Kidney epithelial cell (primary cell): Measurements from ENCODE around the gene EEF1A2. TPM values are rescaled to one million over a fixed set of nuclear protein-coding genes. Genes with fewer than 3 reads are reported as not detected.

Experiments
- DNase-seq: peaks from one replicate; pipeline ENCODE4 v3.0.0-alpha.2; 2010; ENCODE audit warnings: low read depth
- H3K27me3 ChIP-seq: 2 replicates; pipeline ENCODE4 v1.6.0; 2011; ENCODE audit warnings: low read length; ENCODE audit not compliant: control insufficient read depth, insufficient read depth
- H3K36me3 ChIP-seq: 2 replicates; pipeline ENCODE4 v1.5.1; 2011; ENCODE audit warnings: low read length; ENCODE audit not compliant: control insufficient read depth, insufficient read depth
- H3K4me3 ChIP-seq: 2 replicates; pipeline ENCODE4 v1.5.1; 2011; ENCODE audit warnings: low read depth, mild to moderate bottlenecking, control low read depth, low read length
- total RNA-seq: library from RNA; depleted of rRNA; stranded (reverse); fragments of >200 nt; gene quantifications from 2 replicates; pipeline ENCODE4 v1.2.3, GENCODE V29; 2015
- TF ChIP-seq, protein P1 (sequence below): IDR thresholded peaks from 2 replicates; pipeline ENCODE4 v1.5.1; 2011; ENCODE audit warnings: mild to moderate bottlenecking, moderate library complexity, low read length, control low read depth, inconsistent platforms; ENCODE audit not compliant: insufficient read depth, poor library complexity, severe bottlenecking

The EEF1A2 gene
- total RNA-seq, 1 donor from 2014 or later, result 18.0 TPM

GRCh38 chr20:63465380-63466249 is 33.3 kb downstream of the EEF1A2 start:
- Histone ChIP-seq H3K27me3 (peaks cover 74% of the 10 kb centered on the region), H3K4me3 (no peak overlapping the region), H3K36me3 (no peaks in the 10 kb centered on the region)
- DNase-seq, result no peak
- TF ChIP-seq, protein P1, sequence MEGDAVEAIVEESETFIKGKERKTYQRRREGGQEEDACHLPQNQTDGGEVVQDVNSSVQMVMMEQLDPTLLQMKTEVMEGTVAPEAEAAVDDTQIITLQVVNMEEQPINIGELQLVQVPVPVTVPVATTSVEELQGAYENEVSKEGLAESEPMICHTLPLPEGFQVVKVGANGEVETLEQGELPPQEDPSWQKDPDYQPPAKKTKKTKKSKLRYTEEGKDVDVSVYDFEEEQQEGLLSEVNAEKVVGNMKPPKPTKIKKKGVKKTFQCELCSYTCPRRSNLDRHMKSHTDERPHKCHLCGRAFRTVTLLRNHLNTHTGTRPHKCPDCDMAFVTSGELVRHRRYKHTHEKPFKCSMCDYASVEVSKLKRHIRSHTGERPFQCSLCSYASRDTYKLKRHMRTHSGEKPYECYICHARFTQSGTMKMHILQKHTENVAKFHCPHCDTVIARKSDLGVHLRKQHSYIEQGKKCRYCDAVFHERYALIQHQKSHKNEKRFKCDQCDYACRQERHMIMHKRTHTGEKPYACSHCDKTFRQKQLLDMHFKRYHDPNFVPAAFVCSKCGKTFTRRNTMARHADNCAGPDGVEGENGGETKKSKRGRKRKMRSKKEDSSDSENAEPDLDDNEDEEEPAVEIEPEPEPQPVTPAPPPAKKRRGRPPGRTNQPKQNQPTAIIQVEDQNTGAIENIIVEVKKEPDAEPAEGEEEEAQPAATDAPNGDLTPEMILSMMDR, result no peak

GRCh38 chr20:63464289-63464635 is 34.6 kb downstream of the EEF1A2 start:
- TF ChIP-seq, protein P1, result no peak
- no peaks in the 10 kb centered on the region for H3K36me3 ChIP-seq
- H3K27me3 ChIP-seq, result peaks cover 68% of the 10 kb centered on the region
- H3K4me3 ChIP-seq, result no peak overlapping the region
- no peak for DNase-seq

- Histone ChIP-seq H3K27me3 (peaks cover 62% of the 10 kb centered on the region), H3K4me3 (no peak overlapping the region)
- TF ChIP-seq, protein P1, result no peak
These were observed 35.2 kb downstream of the EEF1A2 start for GRCh38 chr20:63463400-63464288.

GRCh38 chr20:63462244-63462643 is 36.6 kb downstream of the EEF1A2 start:
- TF ChIP-seq, protein P1, result no peak
- Histone ChIP-seq H3K4me3 (no peak overlapping the region), H3K36me3 (no peaks in the 10 kb centered on the region), H3K27me3 (peaks cover 63% of the 10 kb centered on the region)
- DNase-seq, result no peak

More at GRCh38 chr20:63463400-63464288, 35.2 kb downstream of the EEF1A2 start:
- DNase-seq, result no peak
- H3K36me3 ChIP-seq, result no peaks in the 10 kb centered on the region

DNA sequence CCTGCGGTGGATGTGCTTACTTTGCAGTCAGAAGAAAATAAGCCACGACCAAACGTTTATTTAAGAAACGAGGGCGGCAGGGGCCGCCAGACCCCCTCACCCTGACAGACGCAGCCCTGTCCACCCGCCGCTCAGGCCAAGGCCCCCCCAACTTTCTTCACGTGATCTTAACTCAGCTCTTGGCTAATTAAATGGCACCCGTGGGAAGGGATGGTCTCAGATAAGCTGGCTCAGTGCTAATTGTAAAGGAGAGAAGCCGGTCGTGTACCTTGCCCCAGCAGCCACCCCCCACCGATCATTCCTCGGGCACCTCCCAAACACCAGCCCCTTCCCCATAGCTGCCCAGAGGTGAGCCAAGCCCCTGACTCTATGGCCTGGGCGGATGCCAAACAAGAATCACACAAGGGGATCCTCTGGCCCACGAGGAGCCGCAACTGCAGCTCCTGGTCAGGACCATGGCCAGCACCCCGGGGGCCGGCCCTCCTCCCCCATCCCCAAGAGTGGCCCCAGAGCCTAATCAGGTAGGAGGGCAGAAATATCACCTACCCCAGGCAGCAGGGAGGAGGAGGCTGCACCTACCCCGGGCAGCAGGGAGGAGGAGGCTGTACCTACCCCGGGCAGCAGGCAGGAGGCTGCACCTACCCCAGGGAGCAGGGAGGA is 37.6 kb downstream of the EEF1A2 start:
- Histone ChIP-seq H3K4me3 (no peak overlapping the region), H3K36me3 (no peaks in the 10 kb centered on the region), H3K27me3 (peaks cover 66% of the 10 kb centered on the region)
- DNase-seq, result no peak
- TF ChIP-seq, protein P1, result no peak
